ENCODE data around the gene NUDT1.

The NUDT1 gene

GRCh38 chr7:2245883-2246675, 4.1 kb downstream of the NUDT1 start:
- in situ Hi-C loops (cut with HindIII; ENCODE audit: low sequenced_read_pairs): no loop called here

- in situ Hi-C loops (cut with HindIII; ENCODE audit: low sequenced_read_pairs): no loop called here
Measured at GRCh38 chr7:2247141-2247995, 5.3 kb downstream of the NUDT1 start.

- in situ Hi-C loops (cut with HindIII; ENCODE audit: low sequenced_read_pairs): no loop called here
Measured at GRCh38 chr7:2248984-2249694, 7.1 kb downstream of the NUDT1 start.

GRCh38 chr7:2249744-2250323, 7.8 kb downstream of the NUDT1 start:
- in situ Hi-C loops (cut with HindIII; ENCODE audit: low sequenced_read_pairs): no loop called here

- in situ Hi-C loops (cut with HindIII; ENCODE audit: low sequenced_read_pairs): no loop called here
Measured at GRCh38 chr7:2251381-2251780, 9.4 kb downstream of the NUDT1 start.

- in situ Hi-C loops (cut with HindIII; ENCODE audit: low sequenced_read_pairs): no loop called here
Measured at GRCh38 chr7:2251841-2252771, 10.1 kb downstream of the NUDT1 start.

GRCh38 chr7:2253021-2253420, 11.0 kb downstream of the NUDT1 start:
- in situ Hi-C loops (cut with HindIII; ENCODE audit: low sequenced_read_pairs): no loop called here

GRCh38 chr7:2253525-2254244, 11.7 kb downstream of the NUDT1 start:
- in situ Hi-C loops (cut with HindIII; ENCODE audit: low sequenced_read_pairs): no loop called here

- in situ Hi-C loops (cut with HindIII; ENCODE audit: low sequenced_read_pairs): no loop called here
Measured at GRCh38 chr7:2254429-2255144, 12.6 kb downstream of the NUDT1 start.

- in situ Hi-C loops (cut with HindIII; ENCODE audit: low sequenced_read_pairs): no loop called here
Measured at GRCh38 chr7:2255145-2256139, 13.4 kb downstream of the NUDT1 start.

GRCh38 chr7:2256306-2257045, 14.4 kb downstream of the NUDT1 start:
- in situ Hi-C loops (cut with HindIII; ENCODE audit: low sequenced_read_pairs): no loop called here

- in situ Hi-C loops (cut with HindIII; ENCODE audit: low sequenced_read_pairs): no loop called here
Measured at GRCh38 chr7:2257046-2257551, 15.1 kb downstream of the NUDT1 start.

- in situ Hi-C loops (cut with HindIII; ENCODE audit: low sequenced_read_pairs): no loop called here
Measured at GRCh38 chr7:2257651-2258050, 15.6 kb downstream of the NUDT1 start.

GRCh38 chr7:2258661-2259365, 16.8 kb downstream of the NUDT1 start:
- in situ Hi-C loops (cut with HindIII; ENCODE audit: low sequenced_read_pairs): no loop called here

- in situ Hi-C loops (cut with HindIII; ENCODE audit: low sequenced_read_pairs): no loop called here
Measured at GRCh38 chr7:2259480-2259879, 17.5 kb downstream of the NUDT1 start.

- in situ Hi-C loops (cut with HindIII; ENCODE audit: low sequenced_read_pairs): no loop called here
Measured at GRCh38 chr7:2260820-2261219, 18.8 kb downstream of the NUDT1 start.

Measured in endothelial cell of hepatic sinusoid (primary cell).